HUDEP-2 (cell line): ENCODE measurements around the gene MAP3K14.
"Not testable (repeated sequence)": the region's sequence is repeated elsewhere in the genome, so short reads cannot be mapped to it uniquely, and the experiment has no call there.

Experiments
- DNase-seq, 76 experiments: peaks; one replicate each; lab custom pipeline; 2025; ENCODE audit not compliant: unreplicated experiment in 76 of 76; lab: John Stamatoyannopoulos, UW

MAP3K14 gene

DNA sequence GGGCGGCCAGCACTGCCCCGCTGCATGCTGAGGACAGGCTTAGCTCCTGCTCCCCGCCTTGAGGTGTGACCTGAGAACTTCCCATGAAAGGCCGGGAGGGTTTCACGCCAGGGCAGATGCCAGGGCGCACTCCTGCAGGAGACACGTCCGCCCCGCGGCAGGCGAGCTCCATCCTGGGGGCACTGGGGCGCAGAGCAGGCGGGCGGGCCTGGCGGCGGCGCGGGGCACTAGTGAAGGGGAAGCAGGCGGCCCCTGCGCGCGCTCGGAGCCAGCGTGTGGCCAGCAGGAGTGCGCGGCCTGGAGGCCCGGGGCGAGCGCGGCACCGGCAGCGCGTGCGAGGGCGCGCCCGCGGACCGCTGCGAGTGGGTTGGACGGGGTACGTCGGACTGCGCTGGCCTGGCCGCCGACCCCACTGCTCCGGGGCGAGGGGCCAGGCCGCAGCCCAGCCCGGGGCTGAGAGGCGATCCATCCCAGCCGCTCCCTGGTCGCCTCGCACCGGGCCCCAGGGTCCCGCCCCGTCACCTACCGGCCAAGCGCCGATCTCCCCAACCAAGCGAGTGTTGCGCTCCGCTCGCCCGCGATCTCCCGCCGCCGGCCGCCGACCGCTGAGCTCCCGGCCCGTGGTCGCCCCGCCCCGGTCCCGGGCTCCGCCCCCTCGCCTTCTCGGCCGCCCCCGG, at the start of gene MAP3K14:
MAP3K14 (minus strand) TSS at position 587 of the 677 bp plus-strand sequence. CDS start 26,275 bp downstream, outside the sequence.
- peak in 32 of 76 experiments; percentile 10 to 67 (median 43) for DNase-seq

DNA sequence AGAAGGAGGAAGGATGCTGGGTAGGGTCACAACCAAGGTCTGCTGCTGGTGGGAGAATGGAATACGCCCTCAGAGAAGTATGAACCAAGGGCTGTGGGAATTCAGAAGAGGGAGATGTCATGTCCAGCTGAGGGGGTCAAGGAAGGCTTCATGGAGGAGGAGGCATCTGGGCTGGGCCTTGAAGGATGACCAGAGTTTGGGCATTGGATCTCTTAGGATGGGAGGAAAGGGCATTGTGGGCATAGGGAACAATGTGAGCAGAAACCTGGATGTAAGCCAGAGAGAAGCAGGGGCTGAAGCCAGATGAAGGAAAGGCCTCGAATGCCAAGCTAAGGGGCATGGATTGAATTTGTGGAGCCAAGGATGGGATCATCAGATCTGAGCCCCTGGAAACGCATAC, 49.2 kb upstream of the MAP3K14 start:
- no peak for DNase-seq

DNA sequence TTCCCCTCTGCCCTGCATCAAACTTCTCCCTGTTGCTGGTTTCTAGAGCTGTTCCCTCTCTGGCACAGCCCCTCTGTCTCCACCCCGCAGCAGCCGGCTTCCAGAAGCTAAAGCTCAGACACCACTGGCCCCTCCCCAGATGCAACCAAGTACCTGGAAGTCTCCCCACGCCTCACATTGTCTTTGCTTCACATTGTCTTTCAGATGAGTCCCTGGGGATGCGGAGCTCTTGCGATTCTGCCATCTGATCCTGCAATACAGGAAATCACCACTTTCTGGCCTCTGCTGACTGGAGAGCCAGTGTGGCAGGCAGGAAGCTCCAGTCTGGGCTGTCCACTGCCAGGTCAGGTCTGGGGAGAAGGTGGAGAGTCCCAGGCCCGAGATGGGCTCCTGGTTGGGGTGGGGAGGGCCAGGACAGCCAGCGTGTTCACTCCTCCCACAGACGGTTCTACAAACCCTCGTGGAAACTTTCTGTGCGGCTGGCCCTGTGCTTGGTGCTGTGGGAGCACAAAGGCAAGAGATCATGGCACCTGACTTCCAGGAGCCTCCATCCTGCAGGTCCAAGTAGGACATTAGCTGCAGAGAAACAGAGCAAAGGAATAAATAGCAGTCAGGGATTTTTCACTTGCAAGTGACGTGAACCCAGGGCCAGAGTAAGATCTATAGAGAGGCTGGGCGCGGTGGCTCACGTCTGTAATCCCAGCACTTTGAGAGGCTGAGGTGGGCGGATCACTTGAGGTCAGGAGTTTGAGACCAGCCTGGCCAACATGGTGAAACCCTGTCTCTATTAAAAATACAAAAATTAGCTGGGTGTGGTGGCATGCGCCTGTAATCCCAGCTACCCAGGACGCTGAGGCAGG, 47.9 kb upstream of the MAP3K14 start:
- no peak for DNase-seq

DNA sequence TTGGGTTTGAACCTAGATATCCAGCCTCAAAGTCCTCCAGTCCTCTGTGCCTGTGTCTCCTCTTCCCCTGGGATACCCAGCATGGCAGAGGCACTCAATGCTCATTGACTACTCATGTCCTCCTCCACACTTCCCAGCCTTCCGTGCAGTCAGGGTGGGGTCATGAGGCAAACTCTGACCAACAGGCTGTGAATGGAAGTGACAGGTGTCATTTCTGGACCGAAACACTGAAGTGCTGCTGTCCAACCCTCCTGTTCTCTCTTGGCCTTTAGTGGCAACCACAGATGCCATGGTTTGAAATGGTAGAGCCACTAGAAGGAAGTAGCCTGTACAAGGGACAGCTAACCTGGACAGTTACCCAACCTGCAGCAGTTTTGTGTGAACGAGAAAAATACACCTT, 46.7 kb upstream of the MAP3K14 start:
- DNase-seq, result no peak

DNA sequence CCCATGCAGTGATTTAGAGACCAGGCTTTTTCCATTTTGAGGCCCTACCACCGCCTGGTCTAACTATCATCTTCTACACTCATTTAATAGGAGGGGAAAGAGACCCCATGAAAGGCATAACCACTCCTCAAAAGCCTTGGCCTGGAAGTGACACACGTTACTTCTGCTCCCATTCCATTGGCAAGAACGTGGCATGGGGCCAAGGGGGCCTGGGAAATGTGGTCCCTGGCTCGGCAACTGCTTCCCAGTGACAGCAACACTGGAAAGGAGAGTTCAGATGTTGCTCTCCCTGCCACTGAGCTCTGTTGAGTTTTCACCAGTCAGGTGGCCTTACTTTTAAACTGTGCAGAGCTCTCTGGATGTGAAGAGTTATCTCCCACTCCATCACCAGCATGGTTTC, 45.2 kb upstream of the MAP3K14 start:
- DNase-seq, result no peak

DNA sequence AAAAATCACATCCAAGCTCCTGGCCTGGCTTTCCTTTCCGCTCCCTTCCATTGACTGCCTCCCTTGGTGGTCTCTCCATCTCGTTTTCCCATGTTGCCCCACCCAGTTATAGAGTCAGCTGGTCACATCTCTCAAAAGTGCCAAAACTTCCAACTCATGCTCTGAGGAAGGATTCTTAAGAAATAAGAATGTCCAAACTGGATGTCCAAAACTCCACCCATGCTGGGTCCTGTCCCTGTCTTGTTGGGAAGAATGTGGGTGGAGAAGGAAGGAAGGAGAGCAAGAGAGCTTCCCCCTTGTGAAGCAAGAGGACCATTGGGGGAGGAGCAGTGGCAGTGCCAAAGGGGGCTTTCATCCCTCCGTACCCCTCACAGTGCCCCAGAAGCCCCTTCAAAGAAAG, 44.6 kb upstream of the MAP3K14 start:
- no peak for DNase-seq

DNA sequence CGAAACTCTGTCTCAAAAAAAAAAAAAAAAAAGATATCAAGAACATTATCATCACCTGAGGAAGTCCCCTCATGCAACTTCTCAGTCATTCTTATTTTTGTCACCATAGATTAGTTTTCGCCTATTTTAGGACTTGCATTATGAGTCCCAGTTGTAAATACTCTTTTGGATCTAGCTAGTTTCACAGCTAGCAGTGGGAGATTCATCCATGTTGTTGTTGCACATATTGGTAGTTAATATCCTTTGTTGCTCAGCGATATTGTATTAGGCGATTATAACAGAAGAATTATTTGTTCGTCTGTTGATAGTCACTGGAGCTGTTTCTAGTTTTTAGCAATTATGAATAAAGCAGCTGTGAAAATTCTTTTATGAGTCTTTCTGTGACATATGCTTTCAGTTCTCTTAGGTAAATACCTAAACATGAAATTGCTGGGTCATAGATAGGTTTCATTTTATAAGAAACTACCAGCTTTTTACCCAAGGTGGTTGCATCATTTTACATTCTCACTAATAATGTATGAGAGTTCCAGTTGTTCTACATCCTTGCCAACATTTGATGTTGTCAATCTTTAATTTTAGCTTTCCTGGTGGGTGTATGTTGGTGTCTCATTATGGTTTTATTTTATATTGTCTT, 40.7 kb upstream of the MAP3K14 start:
- no peak for DNase-seq

DNA sequence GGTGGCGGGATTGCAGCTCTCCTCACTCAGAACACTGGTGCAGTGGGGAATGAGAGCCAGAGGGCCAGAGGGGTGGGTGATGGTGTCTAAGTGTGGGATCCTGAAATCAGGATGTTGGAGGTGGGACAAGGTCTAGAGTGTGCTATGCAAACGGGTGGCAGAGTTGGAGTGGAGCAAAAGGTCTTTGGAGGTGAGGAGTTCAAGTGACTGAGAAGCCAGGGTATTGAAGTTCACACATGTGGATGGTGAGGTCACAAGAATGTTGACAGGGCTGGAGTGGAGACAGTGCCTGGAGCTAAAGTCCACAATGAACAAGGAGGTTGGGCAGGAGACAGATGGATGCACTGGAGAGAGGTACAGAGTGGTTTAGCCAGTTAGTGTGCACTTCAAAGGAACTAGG, 38.3 kb upstream of the MAP3K14 start:
- DNase-seq, result no peak

DNA sequence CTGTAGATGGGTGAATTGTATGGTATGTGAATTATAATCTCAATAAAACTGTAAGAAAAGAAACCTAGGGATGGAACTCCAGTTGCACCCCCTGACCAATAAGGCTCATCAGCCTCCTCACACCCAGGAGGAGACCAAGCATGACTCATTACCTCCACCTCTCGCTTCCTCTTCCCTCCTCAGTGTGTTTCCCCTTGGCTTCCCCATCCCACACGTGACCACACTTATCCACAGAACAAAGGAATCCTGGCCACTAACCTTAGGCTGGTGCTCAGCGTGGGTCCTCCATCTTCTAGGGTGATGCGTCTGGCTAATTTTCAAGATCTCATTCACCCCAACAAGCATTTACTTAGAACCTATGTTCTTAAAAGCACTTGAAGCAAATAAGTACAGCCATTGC, 36.2 kb upstream of the MAP3K14 start:
- no peak for DNase-seq

DNA sequence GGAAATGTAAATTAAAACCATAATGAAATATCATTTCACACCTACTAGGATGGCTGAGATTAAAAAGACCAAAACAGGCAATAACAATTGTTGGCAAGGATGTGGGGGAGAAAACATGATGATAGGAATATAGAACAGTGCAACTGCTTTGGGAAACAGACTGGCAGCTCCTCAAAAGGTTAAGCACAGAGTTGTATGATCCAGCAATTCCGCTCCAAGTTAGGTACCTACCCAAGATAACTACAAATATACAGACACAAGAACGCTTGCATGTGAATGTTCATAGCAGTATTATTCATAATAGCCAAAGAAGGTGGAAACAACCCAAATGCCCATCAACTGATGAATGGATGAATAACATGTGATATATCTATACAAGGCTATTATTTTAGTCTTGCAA, 35.0 kb upstream of the MAP3K14 start:
- no peak for DNase-seq

DNA sequence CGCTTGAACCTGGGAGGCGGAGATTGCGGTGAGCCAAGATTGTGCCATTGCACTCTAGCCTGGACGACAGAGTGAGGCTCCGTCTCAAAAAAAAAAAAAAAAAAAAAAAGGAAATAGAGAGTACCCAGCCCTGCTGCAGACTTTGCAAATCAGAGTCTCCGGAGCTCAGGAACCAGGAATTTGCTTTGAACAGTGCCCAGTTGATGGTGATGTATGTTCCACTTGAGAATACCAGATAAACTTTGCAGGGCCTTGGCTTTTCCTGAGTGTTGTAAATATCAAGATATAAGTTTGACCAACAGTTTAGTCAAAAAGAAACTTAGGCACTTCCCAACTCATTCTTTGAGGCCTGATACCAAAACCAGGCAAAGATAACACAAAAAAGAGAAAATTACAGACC, 30.6 kb upstream of the MAP3K14 start:
- DNase-seq, result no peak

DNA sequence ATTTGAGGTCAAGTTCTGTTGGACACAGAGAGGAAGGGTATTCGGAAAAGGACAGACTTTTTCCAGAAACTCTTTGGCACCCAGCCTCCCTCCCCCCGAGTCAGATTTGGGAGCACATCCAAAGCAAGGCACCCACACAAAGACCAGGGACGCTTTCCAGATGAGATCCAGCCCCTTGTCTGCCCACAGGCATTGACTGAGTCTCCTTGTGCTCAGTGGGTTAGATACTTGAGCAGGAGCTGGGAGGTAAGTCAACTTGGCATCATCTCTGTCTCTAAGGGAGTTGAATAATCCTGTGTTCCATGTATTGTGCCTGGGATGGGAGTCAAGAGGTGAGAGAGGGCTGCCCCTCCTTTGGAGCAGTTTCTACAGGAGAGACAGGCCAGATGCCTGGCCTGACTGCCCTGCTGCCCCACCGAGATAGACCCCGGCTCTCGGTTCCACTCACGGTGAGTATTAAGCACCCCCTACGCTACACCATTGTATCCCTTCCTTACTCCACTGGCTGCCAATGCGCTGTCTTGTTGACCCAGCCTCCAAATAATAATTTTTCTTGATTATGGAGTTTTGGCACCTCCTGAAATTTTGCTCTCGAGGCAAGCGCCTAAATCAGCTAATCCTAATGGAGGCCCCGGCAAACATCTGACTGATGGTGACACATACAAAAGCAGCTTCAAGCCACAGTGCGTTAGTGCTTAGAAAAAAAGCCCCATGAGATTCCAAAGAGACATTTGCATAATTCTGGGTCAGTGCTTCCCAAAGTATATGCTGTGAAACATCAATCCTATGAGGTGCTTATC, 29.6 kb upstream of the MAP3K14 start:
- no peak for DNase-seq

DNA sequence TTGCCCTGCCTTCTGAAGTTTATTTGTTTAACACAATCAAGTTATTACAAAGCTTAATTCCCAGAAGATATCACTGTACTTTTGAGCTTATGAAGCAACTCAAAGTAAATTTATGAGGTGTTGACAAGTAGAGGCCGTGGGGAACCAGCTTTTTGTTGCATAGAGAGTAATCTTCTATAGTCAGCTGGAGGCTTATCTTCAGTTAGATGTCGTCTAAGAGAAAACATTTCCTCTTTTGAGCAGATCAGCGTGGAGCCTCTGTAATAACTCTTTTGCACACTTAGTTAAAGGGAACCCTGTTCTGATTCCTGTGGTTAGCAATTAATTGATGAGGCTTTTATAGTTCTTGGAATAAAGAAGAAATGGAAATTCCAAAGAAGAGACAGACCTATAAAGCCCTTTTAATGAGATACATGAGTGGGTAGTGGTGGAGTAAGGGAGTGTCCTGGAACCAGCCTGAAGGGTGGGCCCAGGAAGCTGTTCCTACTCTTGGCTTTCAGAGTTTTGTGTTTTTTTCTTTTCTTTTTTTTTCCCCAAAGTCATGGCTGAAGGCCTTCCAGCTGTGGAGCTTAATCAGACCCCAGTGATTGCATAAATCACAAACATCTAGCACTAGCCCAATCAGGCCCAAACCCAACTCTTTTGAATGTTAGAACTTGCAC, 28.9 kb upstream of the MAP3K14 start:
- DNase-seq, result peak in 16 of 76 experiments; percentile 3 to 44 (median 22)

DNA sequence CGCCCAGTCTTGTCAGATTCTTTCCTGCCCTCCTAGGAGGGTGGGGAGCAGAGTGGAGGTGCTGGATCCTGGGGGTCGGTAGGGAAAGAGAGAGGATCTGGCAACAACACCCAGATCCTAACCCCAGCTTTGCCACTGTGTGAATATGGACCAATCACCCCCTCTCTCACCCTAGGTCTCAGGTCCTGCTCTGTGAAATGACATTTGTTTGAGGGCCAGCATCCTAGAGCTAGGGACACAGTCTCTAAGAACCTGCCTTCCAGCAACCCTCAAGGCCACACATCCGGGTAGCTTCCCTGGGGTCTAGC, 28.4 kb upstream of the MAP3K14 start:
- DNase-seq, result no peak

DNA sequence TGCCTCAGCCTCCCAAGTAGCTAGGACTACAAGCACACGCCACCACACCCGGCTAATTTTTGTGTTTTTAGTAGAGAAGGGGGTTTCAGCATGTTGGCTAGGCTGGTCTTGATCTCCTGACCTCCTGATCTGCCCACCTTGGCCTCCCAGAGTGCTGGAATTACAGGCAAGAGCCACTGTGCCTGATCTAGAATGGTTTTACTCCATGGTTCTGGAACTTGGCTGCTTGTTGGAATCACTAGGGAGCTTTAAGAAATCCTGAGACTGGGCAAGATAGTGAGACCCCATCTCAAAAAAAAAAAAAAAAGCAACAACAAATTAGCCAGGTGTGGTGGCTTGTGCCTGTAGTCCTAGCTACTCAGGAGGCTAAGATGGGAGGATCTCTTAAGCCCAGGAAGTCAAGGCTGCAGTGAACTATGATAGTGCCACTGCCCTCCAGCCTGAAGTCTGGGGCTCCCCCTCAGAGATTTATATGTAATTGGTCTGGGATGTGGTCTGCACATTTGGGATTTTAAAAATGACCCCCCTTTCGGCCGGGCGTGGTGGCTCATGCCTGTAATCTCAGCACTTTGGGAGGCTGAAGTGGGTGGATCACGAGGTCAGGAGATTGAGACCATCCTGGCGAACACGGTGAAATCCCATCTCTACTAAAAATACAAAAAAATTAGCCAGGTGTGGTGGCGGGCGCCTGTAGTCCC, 27.3 kb upstream of the MAP3K14 start:
- not testable (repeated sequence) for DNase-seq

DNA sequence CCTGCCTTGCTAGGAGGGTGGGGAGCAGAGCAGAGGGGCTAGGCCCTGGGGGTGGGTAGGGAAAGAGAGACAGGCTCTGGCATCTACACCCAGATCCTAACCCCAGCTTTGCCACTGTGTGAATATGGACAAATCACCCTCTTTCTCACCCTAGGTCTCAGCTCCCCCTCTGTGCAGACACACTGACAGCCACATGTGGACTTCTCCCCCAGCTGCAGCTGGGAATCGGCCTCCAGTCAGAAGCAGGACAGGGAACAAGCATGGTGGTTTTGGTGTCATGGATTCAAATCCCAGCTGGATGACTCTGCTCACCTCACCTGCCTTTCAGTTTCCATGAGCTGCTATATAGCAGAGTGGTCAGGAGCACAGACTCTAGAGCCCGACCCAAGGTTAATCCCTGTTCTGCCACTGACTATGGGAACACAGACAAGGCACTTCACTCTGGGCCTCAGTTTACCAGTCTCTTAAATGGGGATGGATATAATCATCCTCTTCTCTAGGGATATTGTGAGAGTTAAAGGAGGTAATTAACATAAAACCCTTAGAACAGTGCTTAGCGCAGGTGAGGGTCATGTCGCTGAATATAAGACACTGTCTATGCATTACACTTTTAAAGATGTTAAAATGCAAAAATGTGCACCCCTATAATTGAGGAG, 26.2 kb upstream of the MAP3K14 start:
- DNase-seq, result no peak

DNA sequence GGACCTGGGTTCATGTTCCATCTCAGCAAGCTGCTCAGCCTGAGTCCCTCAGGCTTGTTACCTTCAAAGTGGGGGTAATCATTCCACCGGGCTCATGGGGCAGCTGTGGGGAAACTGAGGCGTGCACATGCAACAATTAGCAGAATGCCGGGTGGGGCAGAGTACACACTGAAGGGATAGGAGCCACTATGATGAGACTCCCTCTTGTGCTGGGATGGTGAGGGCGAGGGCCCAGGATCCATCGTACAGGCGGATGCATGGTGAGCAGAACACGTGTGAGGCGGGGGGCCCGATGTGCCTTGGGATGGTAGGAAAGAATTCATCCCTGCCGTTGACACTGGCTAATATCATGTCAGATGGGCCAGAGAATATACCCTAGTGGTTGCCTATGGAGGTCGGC, 25.5 kb upstream of the MAP3K14 start:
- no peak for DNase-seq

DNA sequence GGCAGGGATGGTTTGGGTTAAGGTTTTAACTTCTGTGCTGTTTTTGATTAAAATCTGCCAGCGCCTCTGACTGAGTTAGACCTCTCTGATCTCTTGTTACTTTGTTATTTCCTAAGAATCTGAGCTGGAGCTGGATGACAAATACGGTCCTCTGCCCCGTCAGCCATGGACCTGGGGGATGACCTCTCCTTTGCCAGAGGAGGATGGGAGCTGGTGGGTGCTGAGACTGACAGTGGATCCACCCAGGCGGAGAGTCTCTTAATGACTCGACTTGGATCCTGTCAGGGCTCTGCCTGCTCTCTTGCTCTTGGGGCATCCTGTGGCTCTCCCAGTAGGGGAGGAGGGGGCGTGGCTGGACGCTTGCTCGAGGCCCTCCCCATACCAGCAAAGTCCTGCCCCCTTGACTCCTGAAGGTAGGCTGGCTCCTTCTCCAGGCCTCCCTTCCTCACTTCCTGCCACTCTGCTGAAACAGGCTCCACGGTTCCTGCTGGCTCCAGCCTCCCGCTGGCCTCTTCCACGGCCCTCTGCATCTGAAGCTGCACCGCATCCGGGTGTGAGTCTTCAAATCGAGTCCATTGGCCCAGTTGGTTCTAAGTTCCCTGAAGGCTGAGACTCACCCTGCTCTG, 24.8 kb upstream of the MAP3K14 start:
- no peak for DNase-seq
